WTC11 (cell line): ENCODE measurements around the gene ASB3. TPM values are rescaled to one million over a fixed set of nuclear protein-coding genes. Genes with fewer than 3 reads are reported as not detected.

ENCODE experiments used
- ATAC-seq: fragments of 200-7000 bp; cut with Tn5 transposase; 2 replicates; pipeline ENCODE4 v1.10.0; 2021; ENCODE audit warnings: mild to moderate bottlenecking, moderate library complexity
- CTCF ChIA-PET: fragments of 300-600 bp; sonication (Branson Sonifier 250); formaldehyde crosslinking; loops from one replicate; lab custom pipeline; 2021; ENCODE audit warnings: antibody characterized with exemption; lab: Charles Lee
- POLR2A ChIA-PET: fragments of 350-600 bp; sonication (Branson Sonifier 250); formaldehyde crosslinking; loops from one replicate; lab custom pipeline; 2021; ENCODE audit warnings: antibody characterized with exemption; lab: Charles Lee
- DNase-seq: peaks from one replicate; pipeline ENCODE4 v3.0.0; 2021; ENCODE audit warnings: low spot score
- H3K27ac Mint-ChIP-seq: 2 replicates; pipeline ENCODE4 v1.8.0; 2021; ENCODE audit warnings: mixed read lengths
- H3K27me3 Mint-ChIP-seq: 2 replicates; pipeline ENCODE4 v1.8.0; 2021; ENCODE audit warnings: low read depth, mild to moderate bottlenecking, moderate library complexity, mixed read lengths
- H3K36me3 Mint-ChIP-seq: 2 replicates; pipeline ENCODE4 v1.8.0; 2021; ENCODE audit warnings: mixed read lengths
- H3K4me1 Mint-ChIP-seq: 2 replicates; pipeline ENCODE4 v1.8.0; 2022; ENCODE audit warnings: mixed read lengths
- H3K4me3 Mint-ChIP-seq: 2 replicates; pipeline ENCODE4 v1.8.0; 2021; ENCODE audit warnings: mild to moderate bottlenecking, moderate library complexity, mixed read lengths
- H3K9me3 Mint-ChIP-seq: 2 replicates; pipeline ENCODE4 v1.8.0; 2021; ENCODE audit warnings: mixed read lengths
- ATF1 ChIP-seq: sonication (generic); formaldehyde crosslinking; IDR thresholded peaks from 2 replicates; pipeline ENCODE4 v1.8.1; 2023; ENCODE audit warnings: mild to moderate bottlenecking, moderate library complexity, missing genetic modification reagents
- CREB1 ChIP-seq: sonication (generic); formaldehyde crosslinking; IDR thresholded peaks from 2 replicates; pipeline ENCODE4 v1.8.0; 2023; ENCODE audit warnings: mild to moderate bottlenecking, missing genetic modification reagents
- CREM ChIP-seq: sonication (generic); formaldehyde crosslinking; IDR thresholded peaks from 2 replicates; pipeline ENCODE4 v1.8.1; 2022; ENCODE audit warnings: mild to moderate bottlenecking, missing genetic modification reagents, moderate library complexity
- EMX1 ChIP-seq: fragments of 250-450 bp; sonication (Bioruptor Pico); IDR thresholded peaks from 2 replicates; pipeline ENCODE4 v1.8.0; 2021; ENCODE audit warnings: mild to moderate bottlenecking
- ESRRA ChIP-seq: sonication (generic); formaldehyde crosslinking; IDR thresholded peaks from 2 replicates; pipeline ENCODE4 v1.8.1; 2022; ENCODE audit warnings: mild to moderate bottlenecking, missing genetic modification reagents, borderline replicate concordance
- ETV6 ChIP-seq: sonication (generic); formaldehyde crosslinking; IDR thresholded peaks from 2 replicates; pipeline ENCODE4 v1.8.1; 2022; ENCODE audit warnings: mild to moderate bottlenecking, missing genetic modification reagents
- FOXP1 ChIP-seq: sonication (generic); formaldehyde crosslinking; IDR thresholded peaks from 2 replicates; pipeline ENCODE4 v1.8.0; 2022; ENCODE audit warnings: missing genetic modification reagents, mild to moderate bottlenecking, moderate library complexity, borderline replicate concordance
- GTF2I ChIP-seq: fragments of 250-450 bp; sonication (Bioruptor Pico); conservative IDR thresholded peaks from 2 replicates; pipeline ENCODE4 v1.4.0; 2021; ENCODE audit warnings: mild to moderate bottlenecking
- IRF2 ChIP-seq: sonication (generic); formaldehyde crosslinking; IDR thresholded peaks from 2 replicates; pipeline ENCODE4 v1.8.0; 2022; ENCODE audit warnings: low read depth, missing genetic modification reagents, borderline replicate concordance
- JAZF1 ChIP-seq: fragments of 250-450 bp; sonication (Bioruptor Pico); IDR thresholded peaks from 2 replicates; pipeline ENCODE4 v1.9.0; 2021; ENCODE audit warnings: moderate library complexity, mild to moderate bottlenecking, inconsistent platforms
- JUN ChIP-seq: sonication (generic); formaldehyde crosslinking; IDR thresholded peaks from 2 replicates; pipeline ENCODE4 v1.8.0; 2023; ENCODE audit warnings: mild to moderate bottlenecking, missing genetic modification reagents
- NFATC4 ChIP-seq: fragments of 250-450 bp; sonication (Bioruptor Pico); IDR thresholded peaks from 2 replicates; pipeline ENCODE4 v1.9.0; 2021; ENCODE audit warnings: mild to moderate bottlenecking
- NR2C2 ChIP-seq: sonication (generic); formaldehyde crosslinking; IDR thresholded peaks from 2 replicates; pipeline ENCODE4 v1.8.0; 2022; ENCODE audit warnings: mild to moderate bottlenecking, missing genetic modification reagents
- RELA ChIP-seq: sonication (generic); formaldehyde crosslinking; IDR thresholded peaks from 2 replicates; pipeline ENCODE4 v1.8.1; 2022; ENCODE audit warnings: missing genetic modification reagents, mild to moderate bottlenecking, borderline replicate concordance
- SMAD4 ChIP-seq: sonication (generic); formaldehyde crosslinking; IDR thresholded peaks from 2 replicates; pipeline ENCODE4 v1.8.0; 2022; ENCODE audit warnings: mild to moderate bottlenecking, missing genetic modification reagents
- SOX15 ChIP-seq: fragments of 250-450 bp; sonication (Bioruptor Pico); IDR thresholded peaks from 2 replicates; pipeline ENCODE4 v1.9.0; 2021; ENCODE audit warnings: mild to moderate bottlenecking
- TCF7 ChIP-seq: sonication (generic); formaldehyde crosslinking; IDR thresholded peaks from 2 replicates; pipeline ENCODE4 v1.8.0; 2022; ENCODE audit warnings: mild to moderate bottlenecking, low read depth, missing genetic modification reagents, moderate library complexity
- TEAD1 ChIP-seq: sonication (generic); formaldehyde crosslinking; IDR thresholded peaks from 2 replicates; pipeline ENCODE4 v1.8.0; 2022; ENCODE audit warnings: mild to moderate bottlenecking, missing genetic modification reagents
- ZBTB21 ChIP-seq: sonication (generic); formaldehyde crosslinking; IDR thresholded peaks from 2 replicates; pipeline ENCODE4 v1.8.1; 2023; ENCODE audit warnings: mild to moderate bottlenecking, missing genetic modification reagents, borderline replicate concordance
- ZNF219 ChIP-seq: sonication (generic); formaldehyde crosslinking; IDR thresholded peaks from 2 replicates; pipeline ENCODE4 v1.8.0; 2023; ENCODE audit warnings: missing genetic modification reagents, mild to moderate bottlenecking, borderline replicate concordance
- ZNF232 ChIP-seq: sonication (generic); formaldehyde crosslinking; IDR thresholded peaks from 2 replicates; pipeline ENCODE4 v1.8.0; 2022; ENCODE audit warnings: mild to moderate bottlenecking, missing genetic modification reagents
- ZNF263 ChIP-seq: sonication (generic); formaldehyde crosslinking; IDR thresholded peaks from 2 replicates; pipeline ENCODE4 v1.8.1; 2022; ENCODE audit warnings: low read depth, mild to moderate bottlenecking, moderate library complexity, missing genetic modification reagents
- ZNF396 ChIP-seq: fragments of 250-450 bp; sonication (Bioruptor Pico); IDR thresholded peaks from 2 replicates; pipeline ENCODE4 v1.8.0; 2021; ENCODE audit warnings: mild to moderate bottlenecking, moderate library complexity, borderline replicate concordance
- ZNF423 ChIP-seq: fragments of 250-450 bp; sonication (Bioruptor Pico); IDR thresholded peaks from 2 replicates; pipeline ENCODE4 v2.1.2; 2022; ENCODE audit warnings: mild to moderate bottlenecking, moderate library complexity
- total RNA-seq: library from RNA; stranded (reverse); gene quantifications from 3 replicates; pipeline ENCODE4 v1.2.3, GENCODE V29; 2021
- TF ChIP-seq, protein P1 (sequence below): sonication (generic); formaldehyde crosslinking; IDR thresholded peaks from 2 replicates; pipeline ENCODE4 v1.8.1; 2023; ENCODE audit warnings: mild to moderate bottlenecking, missing genetic modification reagents, moderate library complexity
- TF ChIP-seq, protein P2 (sequence below): sonication (generic); formaldehyde crosslinking; IDR thresholded peaks from 2 replicates; pipeline ENCODE4 v1.8.0; 2022; ENCODE audit warnings: mild to moderate bottlenecking, missing genetic modification reagents
- TF ChIP-seq, protein P3 (sequence below): sonication (generic); formaldehyde crosslinking; IDR thresholded peaks from 2 replicates; pipeline ENCODE4 v1.8.1; 2023; ENCODE audit warnings: mild to moderate bottlenecking, missing genetic modification reagents
- TF ChIP-seq, protein P4 (sequence below): sonication (generic); formaldehyde crosslinking; IDR thresholded peaks from 2 replicates; pipeline ENCODE4 v1.8.0; 2022; ENCODE audit warnings: mild to moderate bottlenecking, missing genetic modification reagents
- TF ChIP-seq, protein P5 (sequence below): sonication (generic); formaldehyde crosslinking; IDR thresholded peaks from 2 replicates; pipeline ENCODE4 v1.8.1; 2023; ENCODE audit warnings: mild to moderate bottlenecking, missing genetic modification reagents, moderate library complexity

Gene ASB3
- total RNA-seq, 1 experiment from 2014 or later = 30.2 TPM

DNA sequence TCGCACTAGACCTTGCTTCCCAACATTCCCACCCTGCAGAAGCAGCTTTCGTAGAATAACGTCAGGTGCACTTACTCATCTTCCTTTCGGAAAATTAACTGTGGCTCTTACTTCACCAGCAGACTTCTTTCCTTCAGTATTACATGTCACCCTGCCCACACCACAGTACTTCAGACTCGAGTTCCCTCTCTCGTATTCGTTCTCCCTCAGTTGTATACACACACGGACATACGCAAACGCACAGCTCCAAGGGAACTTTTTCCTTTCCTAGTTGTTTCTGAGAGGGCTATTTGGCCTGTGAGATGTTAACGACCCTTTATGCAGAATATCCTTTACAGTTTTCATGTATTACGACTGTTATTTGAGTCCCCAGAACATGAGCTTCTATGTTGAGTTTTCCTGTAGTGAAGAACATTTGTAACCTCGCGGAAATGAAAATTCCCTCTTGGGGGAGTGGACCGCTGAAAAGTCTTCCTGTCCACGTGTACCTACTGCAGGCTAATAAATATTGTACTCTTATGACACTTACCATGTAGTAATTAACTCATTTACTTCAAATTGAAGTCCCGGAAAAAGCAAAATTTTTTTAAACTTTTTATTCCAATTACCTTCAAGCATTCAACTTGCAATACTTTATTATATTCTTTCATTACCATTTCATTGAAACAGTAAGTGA is 999 bp upstream of the ASB3 start (continued):
- TF ChIP-seq CREB1 (CRISPR knock-in tag) = no peak
- TF ChIP-seq JUN (CRISPR knock-in tag) = no peak

DNA sequence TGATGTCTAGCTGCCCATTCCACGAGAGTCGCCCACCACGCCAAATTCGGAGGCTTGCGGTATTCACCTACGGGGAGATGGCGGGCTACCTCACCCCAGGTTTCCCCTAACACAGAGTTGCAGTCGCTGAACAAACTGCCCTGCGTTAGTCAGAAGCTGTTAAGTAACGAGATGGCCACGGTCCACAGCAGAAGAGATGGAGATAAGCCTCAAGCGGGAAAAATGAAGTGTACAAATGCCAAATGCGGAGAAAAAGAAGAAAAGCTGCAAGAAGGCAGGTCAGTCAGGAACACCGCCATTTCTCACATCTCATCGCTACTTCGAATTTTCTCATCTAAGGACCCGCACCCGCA is 425 bp downstream of the ASB3 start:
- H3K27me3 Mint-ChIP-seq = no peaks in the 10 kb centered on the region
- peak overlapping the region; percentile 98 for H3K4me3 Mint-ChIP-seq
- H3K4me1 Mint-ChIP-seq = peaks cover 44% of the 10 kb centered on the region
- ATAC-seq (peak; percentile 4), DNase-seq (no peak)
- H3K27ac Mint-ChIP-seq = peak overlapping the region; percentile 99
- TF ChIP-seq, protein P1, sequence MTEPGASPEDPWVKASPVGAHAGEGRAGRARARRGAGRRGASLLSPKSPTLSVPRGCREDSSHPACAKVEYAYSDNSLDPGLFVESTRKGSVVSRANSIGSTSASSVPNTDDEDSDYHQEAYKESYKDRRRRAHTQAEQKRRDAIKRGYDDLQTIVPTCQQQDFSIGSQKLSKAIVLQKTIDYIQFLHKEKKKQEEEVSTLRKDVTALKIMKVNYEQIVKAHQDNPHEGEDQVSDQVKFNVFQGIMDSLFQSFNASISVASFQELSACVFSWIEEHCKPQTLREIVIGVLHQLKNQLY (CRISPR knock-in tag) = no peak
- TF ChIP-seq TCF7 (CRISPR knock-in tag) (no peak), ATF1 (no peak), GTF2I (CRISPR knock-in tag) (no peak), ZNF423 (no peak), RELA (CRISPR knock-in tag) (no peak), NR2C2 (CRISPR knock-in tag) (no peak), ZNF263 (no peak), FOXP1 (CRISPR knock-in tag) (no peak), SMAD4 (CRISPR knock-in tag) (no peak), ZNF396 (CRISPR knock-in tag) (no peak), IRF2 (CRISPR knock-in tag) (no peak), ETV6 (CRISPR knock-in tag) (no peak), CREM (no peak), ZNF219 (CRISPR knock-in tag) (no peak), TEAD1 (no peak), ZNF232 (no peak), NFATC4 (CRISPR knock-in tag) (no peak), ZBTB21 (CRISPR knock-in tag) (no peak)
- TF ChIP-seq, protein P2, sequence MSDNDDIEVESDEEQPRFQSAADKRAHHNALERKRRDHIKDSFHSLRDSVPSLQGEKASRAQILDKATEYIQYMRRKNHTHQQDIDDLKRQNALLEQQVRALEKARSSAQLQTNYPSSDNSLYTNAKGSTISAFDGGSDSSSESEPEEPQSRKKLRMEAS (CRISPR knock-in tag) = no peak
- H3K36me3 Mint-ChIP-seq = 0 out of 2 replicates have a peak, but pooled peaks cover 5% of the 10 kb centered on the region
- ChIA-PET CTCF (interaction anchor here (0.7 kb wide), 1 partner anchor 18 kb away, joined by 3 read pairs; the partner anchor contains the start of gene CHAC2), POLR2A (interaction anchor here (1.5 to 1.6 kb wide), 2 partner anchors 10 to 19 kb away, joined by 5 to 11 read pairs; partner anchors contain the start of gene CHAC2)
- H3K9me3 Mint-ChIP-seq = no peaks in the 10 kb centered on the region

DNA sequence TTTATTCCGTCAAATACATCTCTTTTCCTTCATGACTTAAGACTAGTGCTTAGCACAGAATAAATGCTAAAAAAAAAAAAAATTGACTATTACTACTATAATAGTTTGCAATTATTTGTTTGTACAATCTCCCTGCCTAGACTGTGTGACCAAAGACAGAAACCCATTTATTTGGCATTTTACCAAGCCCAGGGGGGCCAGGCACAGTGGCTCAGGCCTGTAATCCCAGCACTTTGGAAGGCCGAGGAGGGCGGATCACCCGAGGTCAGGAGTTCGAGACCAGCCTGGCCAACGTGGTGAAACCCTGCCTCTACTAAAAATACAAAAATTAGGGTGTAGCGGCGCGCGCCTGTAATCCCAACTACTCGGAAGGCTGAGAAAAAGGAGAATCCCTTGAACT is 1.4 kb downstream of the ASB3 start:
- H3K4me1 Mint-ChIP-seq = peaks cover 44% of the 10 kb centered on the region
- no peak for TF ChIP-seq ATF1
- no peak for TF ChIP-seq ZBTB21 (CRISPR knock-in tag)
- TF ChIP-seq, protein P3, sequence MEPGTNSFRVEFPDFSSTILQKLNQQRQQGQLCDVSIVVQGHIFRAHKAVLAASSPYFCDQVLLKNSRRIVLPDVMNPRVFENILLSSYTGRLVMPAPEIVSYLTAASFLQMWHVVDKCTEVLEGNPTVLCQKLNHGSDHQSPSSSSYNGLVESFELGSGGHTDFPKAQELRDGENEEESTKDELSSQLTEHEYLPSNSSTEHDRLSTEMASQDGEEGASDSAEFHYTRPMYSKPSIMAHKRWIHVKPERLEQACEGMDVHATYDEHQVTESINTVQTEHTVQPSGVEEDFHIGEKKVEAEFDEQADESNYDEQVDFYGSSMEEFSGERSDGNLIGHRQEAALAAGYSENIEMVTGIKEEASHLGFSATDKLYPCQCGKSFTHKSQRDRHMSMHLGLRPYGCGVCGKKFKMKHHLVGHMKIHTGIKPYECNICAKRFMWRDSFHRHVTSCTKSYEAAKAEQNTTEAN (CRISPR knock-in tag) = no peak
- TF ChIP-seq, protein P4, sequence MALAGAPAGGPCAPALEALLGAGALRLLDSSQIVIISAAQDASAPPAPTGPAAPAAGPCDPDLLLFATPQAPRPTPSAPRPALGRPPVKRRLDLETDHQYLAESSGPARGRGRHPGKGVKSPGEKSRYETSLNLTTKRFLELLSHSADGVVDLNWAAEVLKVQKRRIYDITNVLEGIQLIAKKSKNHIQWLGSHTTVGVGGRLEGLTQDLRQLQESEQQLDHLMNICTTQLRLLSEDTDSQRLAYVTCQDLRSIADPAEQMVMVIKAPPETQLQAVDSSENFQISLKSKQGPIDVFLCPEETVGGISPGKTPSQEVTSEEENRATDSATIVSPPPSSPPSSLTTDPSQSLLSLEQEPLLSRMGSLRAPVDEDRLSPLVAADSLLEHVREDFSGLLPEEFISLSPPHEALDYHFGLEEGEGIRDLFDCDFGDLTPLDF (CRISPR knock-in tag) = no peak
- no peak for TF ChIP-seq EMX1
- TF ChIP-seq, protein P5, sequence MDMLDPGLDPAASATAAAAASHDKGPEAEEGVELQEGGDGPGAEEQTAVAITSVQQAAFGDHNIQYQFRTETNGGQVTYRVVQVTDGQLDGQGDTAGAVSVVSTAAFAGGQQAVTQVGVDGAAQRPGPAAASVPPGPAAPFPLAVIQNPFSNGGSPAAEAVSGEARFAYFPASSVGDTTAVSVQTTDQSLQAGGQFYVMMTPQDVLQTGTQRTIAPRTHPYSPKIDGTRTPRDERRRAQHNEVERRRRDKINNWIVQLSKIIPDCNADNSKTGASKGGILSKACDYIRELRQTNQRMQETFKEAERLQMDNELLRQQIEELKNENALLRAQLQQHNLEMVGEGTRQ (CRISPR knock-in tag) = no peak
- TF ChIP-seq JAZF1 (CRISPR knock-in tag) = no peak
- TF ChIP-seq SOX15 (CRISPR knock-in tag) = no peak
- TF ChIP-seq ZNF396 (CRISPR knock-in tag) = no peak
- no peak for TF ChIP-seq ESRRA
- no peak for TF ChIP-seq CREB1 (CRISPR knock-in tag)
- no peak for TF ChIP-seq RELA (CRISPR knock-in tag)

More for the DNA sequence above, 1.4 kb downstream of the ASB3 start:
- ATAC-seq (no peak), DNase-seq (no peak)
- ChIA-PET POLR2A (no interaction called here), CTCF (no interaction called here)
- no peaks in the 10 kb centered on the region for H3K27me3 Mint-ChIP-seq
- H3K27ac Mint-ChIP-seq = no peak overlapping the region; the same call in none of the 2 replicates
- no peaks in the 10 kb centered on the region for H3K9me3 Mint-ChIP-seq
- H3K4me3 Mint-ChIP-seq = peak overlapping the region; percentile 98
- H3K36me3 Mint-ChIP-seq = 0 out of 2 replicates have a peak, but pooled peaks cover 10% of the 10 kb centered on the region
